Esophagus muscularis mucosa (tissue), 4 donors: ENCODE measurements around the gene FETUB.

Experiments used
- EP300 ChIP-seq: sonication (generic); formaldehyde crosslinking; IDR thresholded peaks from one replicate; pipeline ENCODE4 v1.6.1; 2017; ENCODE audit warnings: antibody characterized with exemption
- POLR2A ChIP-seq: fragments of 450-650 bp; IDR thresholded peaks from one replicate; pipeline ENCODE4 v1.6.1; 2017; ENCODE audit warnings: antibody characterized with exemption, moderate library complexity, mild to moderate bottlenecking, low read depth
- TF ChIP-seq, protein P1 (sequence below), 3 experiments: fragments of 200-600 bp in 2 of 3; fragments of 450-650 bp in 1 of 3; sonication (generic) in 2 of 3; IDR thresholded peaks; one replicate each; pipeline ENCODE4 v1.5.1; 2017 to 2019; ENCODE audit warnings: antibody characterized with exemption in 3 of 3, mild to moderate bottlenecking in 2 of 3, moderate library complexity in 1 of 3

DNA sequence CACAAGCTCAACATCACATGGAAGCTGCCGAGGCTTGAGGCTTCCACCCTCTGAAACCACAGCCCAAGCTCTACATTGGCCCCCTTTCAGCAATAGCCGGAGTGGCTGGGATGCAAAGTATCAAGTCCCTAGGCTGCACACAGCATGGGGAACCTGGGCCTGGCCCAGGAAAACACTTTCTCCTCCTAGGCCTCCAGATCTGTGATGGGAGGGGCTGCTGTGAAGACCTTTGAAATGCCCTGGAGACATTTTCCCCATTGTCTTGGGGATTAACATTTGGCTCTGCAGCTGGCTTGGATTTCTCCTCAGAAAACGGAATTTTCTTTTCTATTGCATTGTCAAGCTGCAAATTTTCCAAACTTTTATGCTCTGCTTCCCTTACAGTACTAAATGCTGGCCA is 43.8 kb downstream of the FETUB start:
- TF ChIP-seq, protein P1, sequence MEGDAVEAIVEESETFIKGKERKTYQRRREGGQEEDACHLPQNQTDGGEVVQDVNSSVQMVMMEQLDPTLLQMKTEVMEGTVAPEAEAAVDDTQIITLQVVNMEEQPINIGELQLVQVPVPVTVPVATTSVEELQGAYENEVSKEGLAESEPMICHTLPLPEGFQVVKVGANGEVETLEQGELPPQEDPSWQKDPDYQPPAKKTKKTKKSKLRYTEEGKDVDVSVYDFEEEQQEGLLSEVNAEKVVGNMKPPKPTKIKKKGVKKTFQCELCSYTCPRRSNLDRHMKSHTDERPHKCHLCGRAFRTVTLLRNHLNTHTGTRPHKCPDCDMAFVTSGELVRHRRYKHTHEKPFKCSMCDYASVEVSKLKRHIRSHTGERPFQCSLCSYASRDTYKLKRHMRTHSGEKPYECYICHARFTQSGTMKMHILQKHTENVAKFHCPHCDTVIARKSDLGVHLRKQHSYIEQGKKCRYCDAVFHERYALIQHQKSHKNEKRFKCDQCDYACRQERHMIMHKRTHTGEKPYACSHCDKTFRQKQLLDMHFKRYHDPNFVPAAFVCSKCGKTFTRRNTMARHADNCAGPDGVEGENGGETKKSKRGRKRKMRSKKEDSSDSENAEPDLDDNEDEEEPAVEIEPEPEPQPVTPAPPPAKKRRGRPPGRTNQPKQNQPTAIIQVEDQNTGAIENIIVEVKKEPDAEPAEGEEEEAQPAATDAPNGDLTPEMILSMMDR (IDR thresholded peaks at IDR 0.05): no peak
- TF ChIP-seq POLR2A (no peak), EP300 (no peak)
